DOHH2 (cell line): Measurements from ENCODE around the gene ORC2.
A peak's percentile ranks its signal among the peaks of the same experiment; 100 is the strongest.
"Not testable (repeated sequence)": the region's sequence is repeated elsewhere in the genome, so short reads cannot be mapped to it uniquely, and the experiment has no call there.

Experiments
- H3F3A ChIP-seq: fragments of 200-600 bp; sonication (generic), shearing (Covaris generic); 2 replicates; pipeline ENCODE4 v1.6.0; 2016; ENCODE audit warnings: antibody characterized with exemption, mild to moderate bottlenecking; ENCODE audit not compliant: control insufficient read depth, insufficient read depth
- H3K27ac ChIP-seq: fragments of 200-600 bp; sonication (generic); 2 replicates; pipeline ENCODE4 v1.5.1; 2014; ENCODE audit warnings: low read depth, mild to moderate bottlenecking, low read length, moderate library complexity
- H3K27me3 ChIP-seq: fragments of 200-600 bp; sonication (generic); 2 replicates; pipeline ENCODE4 v1.6.1; 2014; ENCODE audit warnings: mild to moderate bottlenecking, low read length, mixed read lengths; ENCODE audit not compliant: control insufficient read depth
- H3K36me3 ChIP-seq: fragments of 200-600 bp; sonication (generic); 2 replicates; pipeline ENCODE4 v1.6.1; 2014; ENCODE audit warnings: mild to moderate bottlenecking, low read length, moderate library complexity, mixed read lengths; ENCODE audit not compliant: control insufficient read depth
- H3K4me1 ChIP-seq: fragments of 200-600 bp; sonication (generic); 2 replicates; pipeline ENCODE4 v1.6.1; 2014; ENCODE audit warnings: mild to moderate bottlenecking, low read length, mixed read lengths; ENCODE audit not compliant: control insufficient read depth
- H3K4me2 ChIP-seq: fragments of 200-600 bp; sonication (generic); 2 replicates; pipeline ENCODE4 v1.6.0; 2014; ENCODE audit warnings: mild to moderate bottlenecking, low read length, moderate library complexity
- H3K4me3 ChIP-seq: fragments of 200-600 bp; sonication (generic); 2 replicates; pipeline ENCODE4 v1.5.1; 2014; ENCODE audit warnings: mild to moderate bottlenecking, low read length, mixed read lengths
- H3K79me2 ChIP-seq: fragments of 200-600 bp; sonication (generic); 2 replicates; pipeline ENCODE4 v1.6.1; 2014; ENCODE audit warnings: mild to moderate bottlenecking, low read length, mixed read lengths; ENCODE audit not compliant: control insufficient read depth
- H3K9me2 ChIP-seq: fragments of 200-600 bp; sonication (generic); replicated peaks from 2 replicates; pipeline ENCODE4 v1.6.1; 2014; ENCODE audit warnings: mild to moderate bottlenecking, low read length, mixed read lengths; ENCODE audit not compliant: control insufficient read depth
- H3K9me3 ChIP-seq: fragments of 200-600 bp; sonication (generic); 2 replicates; pipeline ENCODE4 v1.6.1; 2014; ENCODE audit warnings: antibody characterized with exemption, low read length, mixed read lengths; ENCODE audit not compliant: control insufficient read depth, insufficient read depth
- H4K20me1 ChIP-seq: fragments of 200-600 bp; sonication (generic); 2 replicates; pipeline ENCODE4 v1.6.0; 2014; ENCODE audit warnings: low read depth, mild to moderate bottlenecking, antibody characterized with exemption, low read length, moderate library complexity; ENCODE audit not compliant: control insufficient read depth, insufficient read depth
- EZH2phosphoT487 ChIP-seq: fragments of 200-600 bp; sonication (generic); IDR thresholded peaks from 2 replicates; pipeline ENCODE4 v1.6.1; 2017; ENCODE audit warnings: borderline replicate concordance, mild to moderate bottlenecking, antibody characterized with exemption, low read length, moderate library complexity, mixed read lengths
- TF ChIP-seq, protein P1 (sequence below): fragments of 200-600 bp; sonication (generic); IDR thresholded peaks from one replicate; pipeline ENCODE4 v1.5.1; 2014; ENCODE audit warnings: antibody characterized with exemption, mild to moderate bottlenecking, low read depth, low read length; ENCODE audit not compliant: poor library complexity, severe bottlenecking

The ORC2 gene

DNA sequence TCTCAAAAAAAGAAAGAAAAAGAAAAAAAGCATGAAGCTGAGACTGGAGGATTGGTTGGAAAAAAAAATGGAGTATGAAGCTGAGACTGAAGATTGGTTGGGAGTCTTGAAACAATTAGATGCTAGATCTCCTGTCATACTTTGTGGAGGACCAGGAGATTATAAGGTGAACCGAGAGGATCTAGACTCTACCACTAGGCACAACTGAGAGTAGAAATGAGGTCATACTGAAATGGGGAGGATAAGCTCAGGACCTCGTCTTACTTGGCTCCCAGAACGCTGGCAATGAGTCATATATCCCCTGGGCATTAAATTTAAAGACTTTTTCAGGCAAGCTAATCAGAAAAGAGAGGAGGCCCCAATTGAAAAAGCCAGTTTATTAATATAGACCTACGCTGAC lies 3.3 kb upstream of the ORC2 start:
- H3K27ac ChIP-seq, result no peak overlapping the region
- H3F3A ChIP-seq, result 0 out of 2 replicates have a peak, but pooled peaks cover 2% of the 10 kb centered on the region
- H3K4me1 ChIP-seq, result peaks cover 19% of the 10 kb centered on the region

DNA sequence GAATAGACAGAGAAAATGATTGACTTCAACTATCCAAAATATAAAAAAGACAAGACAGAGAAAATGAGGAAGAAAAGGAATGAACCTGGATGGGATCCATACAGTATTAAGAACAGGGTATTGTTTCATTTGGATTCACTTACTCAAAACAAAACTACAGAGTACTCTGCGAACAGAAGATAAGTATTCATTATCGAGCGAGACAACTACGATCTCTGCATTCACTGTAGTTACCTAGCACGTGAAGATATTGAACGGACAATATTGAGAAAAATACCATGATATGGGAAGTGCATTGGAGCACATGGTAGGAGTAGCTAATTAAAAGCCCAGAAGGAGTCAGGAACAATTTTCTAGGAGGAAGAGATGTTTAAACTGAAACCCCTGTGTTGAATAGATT lies 1.0 kb upstream of the ORC2 start:
- no peak overlapping the region; the same call in 1 of the 2 replicates for H3K27ac ChIP-seq
- 0 out of 2 replicates have a peak, but pooled peaks cover 6% of the 10 kb centered on the region for H4K20me1 ChIP-seq
- H3K4me2 ChIP-seq, result peak overlapping the region; percentile 71
- no peaks in the 10 kb centered on the region for H3K27me3 ChIP-seq
- peaks cover 55% of the 10 kb centered on the region for H3K79me2 ChIP-seq
- H3K9me2 ChIP-seq, result no peaks in the 10 kb centered on the region
- H3K4me3 ChIP-seq, result peak overlapping the region; percentile 94
- H3F3A ChIP-seq, result 0 out of 2 replicates have a peak, but pooled peaks cover 2% of the 10 kb centered on the region
- peaks cover 29% of the 10 kb centered on the region for H3K4me1 ChIP-seq
- H3K36me3 ChIP-seq, result peaks cover 28% of the 10 kb centered on the region
- TF ChIP-seq, protein P1, sequence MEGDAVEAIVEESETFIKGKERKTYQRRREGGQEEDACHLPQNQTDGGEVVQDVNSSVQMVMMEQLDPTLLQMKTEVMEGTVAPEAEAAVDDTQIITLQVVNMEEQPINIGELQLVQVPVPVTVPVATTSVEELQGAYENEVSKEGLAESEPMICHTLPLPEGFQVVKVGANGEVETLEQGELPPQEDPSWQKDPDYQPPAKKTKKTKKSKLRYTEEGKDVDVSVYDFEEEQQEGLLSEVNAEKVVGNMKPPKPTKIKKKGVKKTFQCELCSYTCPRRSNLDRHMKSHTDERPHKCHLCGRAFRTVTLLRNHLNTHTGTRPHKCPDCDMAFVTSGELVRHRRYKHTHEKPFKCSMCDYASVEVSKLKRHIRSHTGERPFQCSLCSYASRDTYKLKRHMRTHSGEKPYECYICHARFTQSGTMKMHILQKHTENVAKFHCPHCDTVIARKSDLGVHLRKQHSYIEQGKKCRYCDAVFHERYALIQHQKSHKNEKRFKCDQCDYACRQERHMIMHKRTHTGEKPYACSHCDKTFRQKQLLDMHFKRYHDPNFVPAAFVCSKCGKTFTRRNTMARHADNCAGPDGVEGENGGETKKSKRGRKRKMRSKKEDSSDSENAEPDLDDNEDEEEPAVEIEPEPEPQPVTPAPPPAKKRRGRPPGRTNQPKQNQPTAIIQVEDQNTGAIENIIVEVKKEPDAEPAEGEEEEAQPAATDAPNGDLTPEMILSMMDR, result no peak
- TF ChIP-seq EZH2phosphoT487, result no peak
- no peaks in the 10 kb centered on the region for H3K9me3 ChIP-seq

More for the DNA sequence above, 3.3 kb upstream of the ORC2 start:
- H3K79me2 ChIP-seq, result peaks cover 34% of the 10 kb centered on the region
- H3K9me3 ChIP-seq, result no peaks in the 10 kb centered on the region
- H3K27me3 ChIP-seq, result no peaks in the 10 kb centered on the region
- TF ChIP-seq, protein P1, result no peak
- no peak for TF ChIP-seq EZH2phosphoT487
- H4K20me1 ChIP-seq, result 0 out of 2 replicates have a peak, but pooled peaks cover 5% of the 10 kb centered on the region
- no peaks in the 10 kb centered on the region for H3K9me2 ChIP-seq
- no peak overlapping the region for H3K4me2 ChIP-seq
- H3K36me3 ChIP-seq, result peaks cover 12% of the 10 kb centered on the region
- no peak overlapping the region for H3K4me3 ChIP-seq

DNA sequence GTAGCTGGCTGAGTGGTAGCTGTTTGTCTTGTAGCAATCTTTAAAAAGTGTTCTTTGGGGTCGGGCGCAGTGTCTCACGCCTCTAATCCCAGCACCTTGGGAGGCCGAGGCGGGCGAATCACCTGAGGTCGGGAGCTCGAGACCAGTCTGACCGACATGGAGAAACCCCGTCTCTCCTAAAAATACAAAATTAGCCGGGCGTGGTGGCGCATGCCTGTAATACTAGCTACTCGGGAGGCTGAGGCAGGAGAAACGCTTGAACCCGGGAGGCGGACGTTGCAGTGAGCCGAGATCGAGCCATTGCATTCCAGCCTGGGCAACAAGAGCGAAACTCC lies 425 bp upstream of the ORC2 start:
- peaks cover 34% of the 10 kb centered on the region for H3K36me3 ChIP-seq
- H3K27ac ChIP-seq, result peak overlapping the region; percentile 58
- not testable (repeated sequence) for H3F3A ChIP-seq, H4K20me1 ChIP-seq, H3K9me3 ChIP-seq, H3K27me3 ChIP-seq, H3K9me2 ChIP-seq
- peak overlapping the region; percentile 94 for H3K4me3 ChIP-seq
- H3K79me2 ChIP-seq, result peaks cover 61% of the 10 kb centered on the region
- peak overlapping the region; percentile 71 for H3K4me2 ChIP-seq
- peaks cover 29% of the 10 kb centered on the region for H3K4me1 ChIP-seq

DNA sequence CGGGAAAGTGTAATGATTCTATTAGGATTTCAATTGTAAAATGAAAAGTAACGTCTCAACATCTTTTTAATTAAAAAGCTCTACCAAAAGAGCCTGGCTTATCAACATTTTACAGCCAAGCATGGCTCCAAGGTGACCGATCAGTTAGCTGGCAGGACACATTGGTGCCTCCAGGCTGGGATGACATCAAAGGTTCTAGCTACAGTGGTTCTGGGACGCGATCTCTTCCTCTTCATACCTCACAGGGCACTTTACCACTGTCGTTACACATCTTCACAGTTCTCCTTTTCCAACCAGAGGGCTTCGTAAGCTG lies 693 bp downstream of the ORC2 start:
- Histone ChIP-seq H3K4me1 (peaks cover 29% of the 10 kb centered on the region), H3K79me2 (peaks cover 66% of the 10 kb centered on the region)
- TF ChIP-seq EZH2phosphoT487, result no peak
- TF ChIP-seq, protein P1, result no peak

More for the DNA sequence above, 693 bp downstream of the ORC2 start:
- H3K4me2 ChIP-seq, result peak overlapping the region; percentile 85
- peak overlapping the region; percentile 62 for H3K27ac ChIP-seq
- H3K36me3 ChIP-seq, result peaks cover 42% of the 10 kb centered on the region
- peaks cover 5% of the 10 kb centered on the region for H3F3A ChIP-seq
- H3K27me3 ChIP-seq, result no peaks in the 10 kb centered on the region
- H3K4me3 ChIP-seq, result peak overlapping the region; percentile 94
- no peaks in the 10 kb centered on the region for H3K9me3 ChIP-seq
- H4K20me1 ChIP-seq, result 0 out of 2 replicates have a peak, but pooled peaks cover 6% of the 10 kb centered on the region
- H3K9me2 ChIP-seq, result no peaks in the 10 kb centered on the region
